Caco-2 (cell line): Measurements from ENCODE around the gene GATA3. TPM values are rescaled to one million over a fixed set of nuclear protein-coding genes. Genes with fewer than 3 reads are reported as not detected.

ENCODE experiments used
- BruUV-seq: library from RNA; stranded (reverse); fragments of 400-500 nt; replicated peaks from 2 replicates; lab custom pipeline; 2021; lab: Mats Ljungman, UMichigan
- CTCF ChIA-PET: fragments of 300-600 bp; sonication (Branson Sonifier 250); formaldehyde crosslinking; loops from one replicate; lab custom pipeline; 2022; ENCODE audit warnings: antibody characterized with exemption; lab: Charles Lee
- POLR2A ChIA-PET: fragments of 300-600 bp; sonication (Branson Sonifier 250); formaldehyde crosslinking; loops from one replicate; lab custom pipeline; 2022; ENCODE audit warnings: antibody characterized with exemption; lab: Charles Lee
- DNase-seq, 2 experiments: peaks; one replicate each; pipeline versions ENCODE4 v3.0.0 to v3.0.0-alpha.2; 2020 to 2022
- H3K27me3 ChIP-seq: replicated peaks from 2 replicates; pipeline ENCODE4 v1.6.0; 2011; ENCODE audit warnings: low read length; ENCODE audit not compliant: control insufficient read depth, insufficient read depth
- H3K36me3 ChIP-seq: 2 replicates; pipeline ENCODE4 v1.5.1; 2011; ENCODE audit warnings: low read length; ENCODE audit not compliant: control insufficient read depth, insufficient read depth
- H3K4me1 ChIP-seq: fragments of 250-450 bp; sonication (Bioruptor Pico); 2 replicates; pipeline ENCODE4 v1.5.1; 2020; ENCODE audit warnings: mild to moderate bottlenecking
- H3K4me3 ChIP-seq: 2 replicates; pipeline ENCODE4 v1.5.1; 2011; ENCODE audit warnings: low read depth, mild to moderate bottlenecking, control low read depth, low read length
- H3K9me3 ChIP-seq: fragments of 250-450 bp; sonication (Bioruptor Pico); 2 replicates; pipeline ENCODE4 v1.5.1; 2020; ENCODE audit warnings: mild to moderate bottlenecking, moderate library complexity
- H3K27ac Mint-ChIP-seq: one replicate; pipeline ENCODE4 v1.8.0; 2022; ENCODE audit warnings: mixed read lengths; ENCODE audit not compliant: unreplicated experiment
- H3K27me3 Mint-ChIP-seq: one replicate; pipeline ENCODE4 v1.8.0; 2022; ENCODE audit warnings: mixed read lengths; ENCODE audit not compliant: insufficient read depth, unreplicated experiment
- H3K36me3 Mint-ChIP-seq: one replicate; pipeline ENCODE4 v1.8.0; 2022; ENCODE audit warnings: mild to moderate bottlenecking, mixed read lengths; ENCODE audit not compliant: insufficient read depth, unreplicated experiment
- H3K4me1 Mint-ChIP-seq: one replicate; pipeline ENCODE4 v1.8.0; 2022; ENCODE audit warnings: low read depth, mixed read lengths; ENCODE audit not compliant: unreplicated experiment
- H3K4me3 Mint-ChIP-seq: one replicate; pipeline ENCODE4 v1.8.0; 2022; ENCODE audit warnings: mild to moderate bottlenecking, moderate library complexity, mixed read lengths; ENCODE audit not compliant: unreplicated experiment
- H3K9me3 Mint-ChIP-seq: one replicate; pipeline ENCODE4 v1.8.0; 2022; ENCODE audit warnings: mixed read lengths; ENCODE audit not compliant: unreplicated experiment
- intact Hi-C: fragments of 100-400 bp; cut with micrococcal nuclease; formaldehyde crosslinking; loops from one replicate; pipeline ENCODE4 v1.10.0; 2022; ENCODE audit not compliant: unreplicated experiment
- total RNA-seq: library from RNA; stranded (reverse); gene quantifications from 2 replicates; pipeline ENCODE4 v1.2.3, GENCODE V29; 2022
- TF ChIP-seq, protein P1 (sequence below), 2 experiments: fragments of 200-600 bp in 1 of 2; IDR thresholded peaks; 1 replicate in 1 of 2; 2 replicates in 1 of 2; pipeline versions ENCODE4 v1.5.1 to v1.8.0; 2011 to 2022; ENCODE audit warnings: antibody characterized with exemption in 1 of 2, control low read depth in 1 of 2, inconsistent platforms in 1 of 2, low read depth in 1 of 2, low read length in 1 of 2, mild to moderate bottlenecking in 1 of 2, moderate library complexity in 1 of 2; ENCODE audit not compliant: insufficient read depth in 1 of 2, severe bottlenecking in 1 of 2, unreplicated experiment in 1 of 2

The GATA3 gene
- total RNA-seq, 1 experiment from 2014 or later, result 27.7 TPM

DNA sequence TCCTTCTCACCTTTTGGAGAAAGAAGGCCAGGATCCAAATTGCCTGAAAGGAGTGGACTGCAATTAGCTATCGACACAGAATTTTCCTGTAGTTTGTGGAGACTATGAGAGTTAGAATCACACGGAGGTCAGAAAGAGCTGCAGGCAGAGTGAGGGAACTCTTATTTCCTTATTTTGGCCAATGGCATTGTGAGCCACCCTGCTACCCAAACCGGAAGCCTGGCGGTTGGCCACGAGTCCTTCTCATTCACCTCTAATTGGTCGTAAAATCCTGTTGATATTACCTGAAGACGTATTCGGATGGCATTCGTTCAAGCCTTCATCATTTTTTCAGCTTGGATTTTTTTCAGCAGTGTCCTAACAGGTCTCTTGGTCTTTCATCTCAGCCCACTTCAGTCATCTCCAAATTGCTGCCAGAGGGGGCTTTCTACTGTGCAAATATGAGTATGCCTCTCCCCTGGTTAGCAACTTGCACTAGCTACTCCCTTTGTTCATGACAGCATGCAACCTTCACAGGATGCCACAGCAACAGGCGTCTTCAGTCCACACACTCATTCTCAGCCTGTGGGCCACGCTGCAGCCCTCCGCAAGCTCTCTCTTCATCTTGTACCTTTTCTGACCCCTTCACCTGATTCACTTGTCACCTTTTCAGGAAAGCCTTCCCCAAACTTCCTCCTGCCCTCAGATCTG is 66.9 kb downstream of the GATA3 start:
- H3K4me3 ChIP-seq, result no peak overlapping the region
- Mint-ChIP-seq H3K27ac (no peak overlapping the region), H3K27me3 (no peaks in the 10 kb centered on the region), H3K9me3 (peaks cover 12% of the 10 kb centered on the region), H3K36me3 (no peaks in the 10 kb centered on the region), H3K4me1 (no peaks in the 10 kb centered on the region), H3K4me3 (no peak overlapping the region)
- H3K4me1 ChIP-seq, result peaks cover 17% of the 10 kb centered on the region
- BruUV-seq, result no TSS peak
- TF ChIP-seq, protein P1, sequence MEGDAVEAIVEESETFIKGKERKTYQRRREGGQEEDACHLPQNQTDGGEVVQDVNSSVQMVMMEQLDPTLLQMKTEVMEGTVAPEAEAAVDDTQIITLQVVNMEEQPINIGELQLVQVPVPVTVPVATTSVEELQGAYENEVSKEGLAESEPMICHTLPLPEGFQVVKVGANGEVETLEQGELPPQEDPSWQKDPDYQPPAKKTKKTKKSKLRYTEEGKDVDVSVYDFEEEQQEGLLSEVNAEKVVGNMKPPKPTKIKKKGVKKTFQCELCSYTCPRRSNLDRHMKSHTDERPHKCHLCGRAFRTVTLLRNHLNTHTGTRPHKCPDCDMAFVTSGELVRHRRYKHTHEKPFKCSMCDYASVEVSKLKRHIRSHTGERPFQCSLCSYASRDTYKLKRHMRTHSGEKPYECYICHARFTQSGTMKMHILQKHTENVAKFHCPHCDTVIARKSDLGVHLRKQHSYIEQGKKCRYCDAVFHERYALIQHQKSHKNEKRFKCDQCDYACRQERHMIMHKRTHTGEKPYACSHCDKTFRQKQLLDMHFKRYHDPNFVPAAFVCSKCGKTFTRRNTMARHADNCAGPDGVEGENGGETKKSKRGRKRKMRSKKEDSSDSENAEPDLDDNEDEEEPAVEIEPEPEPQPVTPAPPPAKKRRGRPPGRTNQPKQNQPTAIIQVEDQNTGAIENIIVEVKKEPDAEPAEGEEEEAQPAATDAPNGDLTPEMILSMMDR (IDR thresholded peaks at IDR 0.05; ENCODE audit: insufficient read depth in 1 of 2, low read depth in 1 of 2, low read length in 1 of 2, severe bottlenecking in 1 of 2, unreplicated experiment in 1 of 2), result no peak
- ChIA-PET POLR2A (no interaction called here), CTCF (no interaction called here)
- H3K9me3 ChIP-seq, result no peaks in the 10 kb centered on the region
- no peak for DNase-seq
- intact Hi-C loops, result no loop called here
- H3K36me3 ChIP-seq, result no peaks in the 10 kb centered on the region
- no peaks in the 10 kb centered on the region for H3K27me3 ChIP-seq

DNA sequence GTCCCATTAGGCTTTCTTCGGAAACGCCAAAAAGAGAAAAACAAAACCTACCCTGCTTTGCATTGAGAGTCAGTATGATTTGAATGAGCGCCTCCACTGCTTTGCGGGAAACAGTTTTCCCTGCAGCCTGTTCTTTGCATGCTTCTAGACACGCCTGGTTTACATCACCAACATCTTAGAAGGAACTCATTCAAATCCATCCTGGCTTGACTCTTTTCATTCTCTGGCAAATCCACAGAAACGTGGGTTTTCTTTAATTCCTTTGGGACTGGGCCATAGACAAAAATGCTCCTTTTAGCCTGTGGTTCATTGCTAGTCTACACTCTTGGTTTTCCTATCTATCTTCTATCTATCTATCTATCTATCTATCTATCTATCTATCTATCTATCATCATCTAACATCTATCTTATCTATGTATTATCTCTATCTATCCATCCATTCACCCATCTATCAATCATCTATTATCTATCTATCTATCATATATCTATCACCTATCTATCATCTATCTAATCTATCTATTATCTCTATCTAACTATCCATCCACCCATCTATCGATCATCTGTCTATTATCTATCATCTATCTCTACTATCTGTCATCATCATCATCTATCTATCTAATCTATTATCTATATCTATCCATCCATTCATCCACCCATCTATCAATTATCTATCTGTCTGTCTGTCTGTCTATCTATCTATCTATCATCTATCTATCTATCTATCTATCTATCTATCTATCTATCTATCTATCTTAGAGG is 68.3 kb downstream of the GATA3 start:
- Mint-ChIP-seq H3K4me1 (no peaks in the 10 kb centered on the region), H3K4me3 (no peak overlapping the region), H3K27me3 (no peaks in the 10 kb centered on the region), H3K27ac (no peak overlapping the region), H3K9me3 (peaks cover 12% of the 10 kb centered on the region), H3K36me3 (no peaks in the 10 kb centered on the region)
- ChIA-PET CTCF (no interaction called here), POLR2A (no interaction called here)
- TF ChIP-seq, protein P1 (IDR thresholded peaks at IDR 0.05; ENCODE audit: insufficient read depth in 1 of 2, low read depth in 1 of 2, low read length in 1 of 2, severe bottlenecking in 1 of 2, unreplicated experiment in 1 of 2), result no peak
- Histone ChIP-seq H3K4me3 (no peak overlapping the region), H3K9me3 (no peaks in the 10 kb centered on the region), H3K36me3 (no peaks in the 10 kb centered on the region), H3K4me1 (peaks cover 10% of the 10 kb centered on the region; the same call in 1 of the 2 replicates), H3K27me3 (no peaks in the 10 kb centered on the region)
- intact Hi-C loops, result no loop called here
- BruUV-seq, result no TSS peak
- DNase-seq, result no peak

DNA sequence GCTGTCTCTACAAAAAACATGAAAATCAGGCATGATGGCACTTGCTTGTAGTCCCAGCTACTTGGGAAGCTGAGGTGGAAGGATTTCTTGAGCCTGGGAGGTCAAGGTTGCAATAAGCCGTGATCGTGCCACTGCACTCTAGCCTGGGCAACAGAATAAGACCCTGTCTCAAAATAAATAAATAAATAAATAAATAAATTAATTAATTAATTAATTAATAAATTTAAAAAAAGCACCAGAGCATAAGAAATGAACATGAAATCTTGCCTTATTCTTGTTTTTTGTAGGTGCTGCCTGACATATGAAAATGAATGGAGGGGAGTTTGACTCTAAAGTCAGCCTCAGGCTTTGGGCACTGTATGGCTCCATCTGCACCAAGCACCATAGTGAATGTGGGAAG is 69.9 kb downstream of the GATA3 start:
- Histone ChIP-seq H3K36me3 (no peaks in the 10 kb centered on the region), H3K27me3 (no peaks in the 10 kb centered on the region), H3K9me3 (no peaks in the 10 kb centered on the region), H3K4me1 (peaks cover 9% of the 10 kb centered on the region; the same call in 1 of the 2 replicates), H3K4me3 (no peak overlapping the region)
- H3K4me1 Mint-ChIP-seq, result no peaks in the 10 kb centered on the region
- H3K36me3 Mint-ChIP-seq, result no peaks in the 10 kb centered on the region
- H3K9me3 Mint-ChIP-seq, result peaks cover 12% of the 10 kb centered on the region
- TF ChIP-seq, protein P1 (IDR thresholded peaks at IDR 0.05; ENCODE audit: insufficient read depth in 1 of 2, low read depth in 1 of 2, low read length in 1 of 2, severe bottlenecking in 1 of 2, unreplicated experiment in 1 of 2), result no peak
- no peak for DNase-seq
- no peak overlapping the region for H3K4me3 Mint-ChIP-seq
- H3K27me3 Mint-ChIP-seq, result no peaks in the 10 kb centered on the region
- no peak overlapping the region for H3K27ac Mint-ChIP-seq
- CTCF ChIA-PET, result no interaction called here
- BruUV-seq, result no TSS peak
- intact Hi-C loops, result no loop called here
- POLR2A ChIA-PET, result no interaction called here

Other genes with a start within 250 kb of the GATA3 start
- gene TAF3, start 236.2 kb upstream of the GATA3 start, total RNA-seq, result 28.9 and 30.6 TPM in 2 replicates